ENCODE measurements around the gene NLRC5. TPM values are rescaled to one million over a fixed set of nuclear protein-coding genes. Genes with fewer than 3 reads are reported as not detected.

NLRC5 gene
- total RNA-seq, 2 experiments from 2014 or later = 199 to 305 TPM

DNA sequence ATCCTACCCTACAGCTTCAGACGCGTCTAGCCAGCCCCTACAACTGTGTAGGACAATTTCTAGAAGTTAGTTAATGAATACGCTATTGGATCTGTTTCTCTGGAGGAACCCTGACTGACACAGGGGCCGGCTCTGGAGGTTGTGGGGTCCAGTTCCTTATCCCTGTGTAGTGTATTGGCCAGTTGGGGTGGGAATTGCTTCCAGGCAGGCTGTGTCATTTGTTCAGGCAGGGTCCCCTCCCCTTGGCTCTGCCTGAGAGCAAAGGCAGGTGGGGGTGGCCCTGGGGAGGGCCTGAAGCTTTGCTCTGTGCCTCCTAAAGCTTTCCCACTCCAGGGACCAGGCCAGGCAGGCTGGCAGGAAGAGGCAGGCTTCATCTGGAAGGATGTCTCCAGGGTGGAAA lies 39.3 kb upstream of the NLRC5 start:
- Histone ChIP-seq H3K4me1 (ENCODE audit: insufficient read depth, low read length, poor library complexity, severe bottlenecking) (peaks cover 36% of the 10 kb centered on the region), H3K79me2 (ENCODE audit: insufficient read depth, low read depth, low read length) (no peaks in the 10 kb centered on the region), H4K20me1 (ENCODE audit: insufficient read depth, low read length) (no peaks in the 10 kb centered on the region), H2AFZ (ENCODE audit: low read length) (no peak overlapping the region), H3K36me3 (ENCODE audit: insufficient read depth, low read length) (peaks cover 34% of the 10 kb centered on the region), H3K27ac (ENCODE audit: low read depth, low read length, poor library complexity, severe bottlenecking) (peak overlapping the region; percentile 72), H3K9me2 (ENCODE audit: insufficient read depth, low read length) (no peaks in the 10 kb centered on the region), H3K4me3 (ENCODE audit: low read depth, low read length, poor library complexity, severe bottlenecking) (no peak overlapping the region), H3K9me3 (ENCODE audit: low read length) (no peaks in the 10 kb centered on the region), H3K4me2 (ENCODE audit: low read length) (peak overlapping the region; percentile 74)
- POLR2A ChIA-PET = interaction anchor here (0.7 to 1.8 kb wide), 6 partner anchors 10 to 112 kb away, joined by 3 to 8 read pairs (median 3); no protein-coding TSS in a partner anchor
- intact Hi-C loops (cut with micrococcal nuclease; ENCODE audit: unreplicated experiment) = loop anchor here (2.0 kb wide), 1 partner anchor 37 kb away; no protein-coding TSS in a partner anchor
- DNase-seq (ENCODE audit: low spot score) = no peak
- CTCF ChIA-PET (ENCODE audit: unreplicated experiment) = no interaction called here
- TF ChIP-seq, protein P1, sequence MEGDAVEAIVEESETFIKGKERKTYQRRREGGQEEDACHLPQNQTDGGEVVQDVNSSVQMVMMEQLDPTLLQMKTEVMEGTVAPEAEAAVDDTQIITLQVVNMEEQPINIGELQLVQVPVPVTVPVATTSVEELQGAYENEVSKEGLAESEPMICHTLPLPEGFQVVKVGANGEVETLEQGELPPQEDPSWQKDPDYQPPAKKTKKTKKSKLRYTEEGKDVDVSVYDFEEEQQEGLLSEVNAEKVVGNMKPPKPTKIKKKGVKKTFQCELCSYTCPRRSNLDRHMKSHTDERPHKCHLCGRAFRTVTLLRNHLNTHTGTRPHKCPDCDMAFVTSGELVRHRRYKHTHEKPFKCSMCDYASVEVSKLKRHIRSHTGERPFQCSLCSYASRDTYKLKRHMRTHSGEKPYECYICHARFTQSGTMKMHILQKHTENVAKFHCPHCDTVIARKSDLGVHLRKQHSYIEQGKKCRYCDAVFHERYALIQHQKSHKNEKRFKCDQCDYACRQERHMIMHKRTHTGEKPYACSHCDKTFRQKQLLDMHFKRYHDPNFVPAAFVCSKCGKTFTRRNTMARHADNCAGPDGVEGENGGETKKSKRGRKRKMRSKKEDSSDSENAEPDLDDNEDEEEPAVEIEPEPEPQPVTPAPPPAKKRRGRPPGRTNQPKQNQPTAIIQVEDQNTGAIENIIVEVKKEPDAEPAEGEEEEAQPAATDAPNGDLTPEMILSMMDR (conservative IDR thresholded peaks at IDR 0.05; ENCODE audit: low read length) = no peak
- no peak for TF ChIP-seq EZH2phosphoT487 (IDR thresholded peaks at IDR 0.05; ENCODE audit: borderline replicate concordance, low read depth, low read length)
- BruUV-seq (replicated peaks) = no TSS peak

DNA sequence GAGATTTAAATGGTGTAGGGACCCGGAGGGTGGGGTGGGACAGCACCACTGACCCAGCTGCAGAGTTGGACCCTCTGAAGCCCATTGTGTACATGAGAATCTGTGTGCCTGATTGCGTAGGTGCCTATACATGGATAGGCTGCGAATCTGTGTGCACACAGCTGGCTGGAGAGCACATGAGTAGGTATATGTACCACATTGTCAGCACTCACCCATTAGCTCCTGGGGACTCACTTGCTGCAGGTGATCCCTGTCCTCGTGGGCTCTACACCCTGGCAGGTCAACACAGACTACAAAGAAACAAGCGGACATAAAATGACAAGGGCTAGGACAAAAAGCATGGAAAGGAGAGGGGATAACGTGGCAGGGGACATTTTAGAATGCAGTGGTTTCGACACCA lies 38.9 kb upstream of the NLRC5 start:
- Histone ChIP-seq H3K4me1 (ENCODE audit: insufficient read depth, low read length, poor library complexity, severe bottlenecking) (peaks cover 36% of the 10 kb centered on the region), H3K27ac (ENCODE audit: low read depth, low read length, poor library complexity, severe bottlenecking) (peak overlapping the region; percentile 72), H4K20me1 (ENCODE audit: insufficient read depth, low read length) (no peaks in the 10 kb centered on the region), H3K36me3 (ENCODE audit: insufficient read depth, low read length) (peaks cover 30% of the 10 kb centered on the region), H3K4me2 (ENCODE audit: low read length) (peak overlapping the region; percentile 74), H3K4me3 (ENCODE audit: low read depth, low read length, poor library complexity, severe bottlenecking) (peak overlapping the region; percentile 27), H3K79me2 (ENCODE audit: insufficient read depth, low read depth, low read length) (no peaks in the 10 kb centered on the region), H3K9me2 (ENCODE audit: insufficient read depth, low read length) (no peaks in the 10 kb centered on the region), H2AFZ (ENCODE audit: low read length) (peak overlapping the region; percentile 49; the same call in 1 of the 2 replicates), H3K9me3 (ENCODE audit: low read length) (no peaks in the 10 kb centered on the region)
- TF ChIP-seq, protein P1 (conservative IDR thresholded peaks at IDR 0.05; ENCODE audit: low read length) = no peak
- no peak for TF ChIP-seq EZH2phosphoT487 (IDR thresholded peaks at IDR 0.05; ENCODE audit: borderline replicate concordance, low read depth, low read length)
- no TSS peak for BruUV-seq (replicated peaks)
- DNase-seq (ENCODE audit: low spot score) = no peak
- intact Hi-C loops (cut with micrococcal nuclease; ENCODE audit: unreplicated experiment) = loop anchor here (2.0 kb wide), 1 partner anchor 38 kb away; no protein-coding TSS in a partner anchor
- ChIA-PET POLR2A (interaction anchor here (0.7 to 1.8 kb wide), 10 partner anchors 9 to 112 kb away, joined by 3 to 11 read pairs (median 3); no protein-coding TSS in a partner anchor), CTCF (ENCODE audit: unreplicated experiment) (interaction anchor here (1.1 to 2.2 kb wide), 2 partner anchors 55 to 82 kb away, joined by 4 to 12 read pairs; no protein-coding TSS in a partner anchor)
